NCI-H1436 treated with DMSO at 0.1 percent for 48 hours (cell line): ENCODE data around the gene RBM12.

ENCODE experiments used
- DNase-seq: peaks from one replicate; lab custom pipeline; 2025; lab: John Stamatoyannopoulos, UW

Gene RBM12

GRCh38 chr20:35600176-35600992 is 64.3 kb downstream of the RBM12 start:
- no peak for DNase-seq

DNA sequence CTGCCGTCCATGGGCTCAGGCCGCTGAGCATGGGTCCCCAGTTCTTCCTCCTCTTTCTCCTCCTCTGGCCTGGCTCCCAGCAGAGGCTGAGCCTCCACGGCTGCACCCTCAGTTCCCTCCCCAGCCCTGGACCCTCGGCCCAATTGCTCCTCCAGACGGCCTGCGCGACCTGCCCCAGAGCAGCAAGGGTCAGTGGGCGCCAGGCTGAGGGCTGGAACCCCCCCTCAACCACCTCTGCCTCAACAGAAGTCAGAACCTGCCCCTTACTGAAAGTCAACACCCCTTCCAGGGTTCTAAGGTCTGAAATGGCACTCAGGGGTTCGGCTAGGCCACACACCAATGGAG is 65.0 kb downstream of the RBM12 start:
- DNase-seq: no peak
